NOMO-1 (cell line): Measurements from ENCODE around the gene MMD.
"Not testable (repeated sequence)": the region's sequence is repeated elsewhere in the genome, so short reads cannot be mapped to it uniquely, and the experiment has no call there.

Experiments
- DNase-seq, 2 experiments: peaks; one replicate each; lab custom pipeline; 2025; ENCODE audit not compliant: unreplicated experiment in 2 of 2; lab: John Stamatoyannopoulos, UW

MMD gene

GRCh38 chr17:55444471-55445441, 23.1 kb upstream of the MMD start:
- peak; percentile 29 to 82 for DNase-seq

GRCh38 chr17:55443904-55444303, 22.3 kb upstream of the MMD start:
- no peak for DNase-seq

- DNase-seq: no peak
Observed at GRCh38 chr17:55442953-55443683, 21.5 kb upstream of the MMD start.

GRCh38 chr17:55442462-55442861, 20.8 kb upstream of the MMD start:
- no peak for DNase-seq

GRCh38 chr17:55441544-55441943, 19.9 kb upstream of the MMD start:
- DNase-seq: no peak

- no peak for DNase-seq
Observed at GRCh38 chr17:55440391-55440790, 18.8 kb upstream of the MMD start.

- DNase-seq: no peak
Observed at GRCh38 chr17:55437159-55437605, 15.5 kb upstream of the MMD start.

- no peak for DNase-seq
Observed at GRCh38 chr17:55436224-55437158, 14.9 kb upstream of the MMD start.

GRCh38 chr17:55435408-55435807, 13.8 kb upstream of the MMD start:
- no peak for DNase-seq

- DNase-seq: no peak
Observed at GRCh38 chr17:55434721-55435120, 13.1 kb upstream of the MMD start.

GRCh38 chr17:55433629-55434422, 12.2 kb upstream of the MMD start:
- DNase-seq: peak; percentile 49 to 50

- DNase-seq: no peak
Observed at GRCh38 chr17:55433029-55433628, 11.5 kb upstream of the MMD start.

- DNase-seq: peak; percentile 18 to 66
Observed at GRCh38 chr17:55432358-55433028, 10.9 kb upstream of the MMD start.

- not testable (repeated sequence) for DNase-seq
Observed at GRCh38 chr17:55431914-55432313, 10.3 kb upstream of the MMD start.

- no peak for DNase-seq
Observed at GRCh38 chr17:55430541-55431288, 9.1 kb upstream of the MMD start.

GRCh38 chr17:55427587-55427882, 5.9 kb upstream of the MMD start:
- no peak for DNase-seq

GRCh38 chr17:55426851-55427586, 5.4 kb upstream of the MMD start:
- no peak for DNase-seq
